BJ (cell line): Measurements from ENCODE around the gene TECR. TPM values are rescaled to one million over a fixed set of nuclear protein-coding genes. Genes with fewer than 3 reads are reported as not detected.

Experiments
- CTCF ChIA-PET: fragments of 350-600 bp; formaldehyde crosslinking; extraction: SDS; loops from one replicate; lab custom pipeline; 2021; ENCODE audit warnings: antibody characterized with exemption, inconsistent platforms; lab: Yijun Ruan, JAX
- POLR2A ChIA-PET: fragments of 300-600 bp; sonication (Branson Sonifier 250); formaldehyde crosslinking; extraction: SDS; loops from one replicate; lab custom pipeline; 2021; ENCODE audit warnings: antibody characterized with exemption; lab: Charles Lee
- DNase-seq: peaks from one replicate; pipeline ENCODE4 v3.0.0-alpha.2; 2011; ENCODE audit warnings: low read depth
- H3K27me3 ChIP-seq: 2 replicates; pipeline ENCODE4 v1.6.0; 2011; ENCODE audit warnings: low read length; ENCODE audit not compliant: control insufficient read depth, insufficient read depth
- H3K36me3 ChIP-seq: 2 replicates; pipeline ENCODE4 v1.5.1; 2011; ENCODE audit warnings: low read length; ENCODE audit not compliant: control insufficient read depth, insufficient read depth
- H3K4me3 ChIP-seq: 2 replicates; pipeline ENCODE4 v1.5.1; 2011; ENCODE audit warnings: low read depth, mild to moderate bottlenecking, control low read depth, low read length
- CTCF ChIP-seq: IDR thresholded peaks from 2 replicates; pipeline ENCODE4 v1.5.1; 2011; ENCODE audit warnings: low read depth, mild to moderate bottlenecking, control low read depth, inconsistent platforms, low read length, moderate library complexity; ENCODE audit not compliant: insufficient read depth
- polyA plus RNA-seq: library from polyadenylated mRNA; depleted of rRNA; stranded (reverse); fragments of >200 nt; gene quantifications from 2 replicates; pipeline ENCODE4 v1.2.3, GENCODE V29; 2011

TECR gene
- polyA plus RNA-seq, 1 experiment, result 95.9 TPM

DNA sequence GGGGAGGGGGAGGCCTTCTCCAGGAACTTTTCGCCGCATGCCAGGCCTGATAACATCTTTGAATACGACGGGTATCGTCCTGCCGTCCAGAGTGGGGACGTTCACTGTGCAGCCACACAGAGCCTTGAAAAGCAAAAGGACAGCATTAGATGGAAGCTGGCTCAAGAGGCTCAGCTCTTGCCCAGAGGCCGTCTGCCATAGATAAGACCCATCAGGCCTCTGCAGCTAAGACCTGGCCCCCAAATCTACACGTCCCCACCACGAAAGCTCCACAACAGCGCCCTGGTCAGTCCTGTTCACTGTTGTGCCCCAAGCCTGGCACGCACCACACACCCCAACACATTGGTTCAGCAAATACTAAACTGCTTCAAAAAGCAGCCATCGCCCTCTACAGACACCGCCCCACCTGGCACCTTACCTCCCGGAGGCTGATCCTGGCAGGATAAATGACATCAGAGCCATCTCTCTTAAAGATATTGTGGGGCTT is 13.3 kb upstream of the TECR start:
- Histone ChIP-seq H3K36me3 (peaks cover 13% of the 10 kb centered on the region), H3K27me3 (no peaks in the 10 kb centered on the region), H3K4me3 (peak overlapping the region; percentile 90)
- ChIA-PET CTCF (interaction anchor here (1.1 to 3.6 kb wide), 3 partner anchors 10 to 36 kb away, joined by 3 to 23 read pairs (median 5); no protein-coding TSS in a partner anchor), POLR2A (no interaction called here)
- DNase-seq, result no peak
- no peak for TF ChIP-seq CTCF

GRCh38 chr19:14516746-14517438 is 12.5 kb upstream of the TECR start:
- no peak for DNase-seq
- POLR2A ChIA-PET, result interaction anchor here (0.5 kb wide), 1 partner anchor 1602 kb away, joined by 3 read pairs; no protein-coding TSS in a partner anchor
- peak overlapping the region; percentile 90 for H3K4me3 ChIP-seq
- H3K36me3 ChIP-seq, result peaks cover 13% of the 10 kb centered on the region
- H3K27me3 ChIP-seq, result no peaks in the 10 kb centered on the region
- TF ChIP-seq CTCF, result no peak
- CTCF ChIA-PET, result interaction anchor here (1.1 to 3.6 kb wide), 4 partner anchors 9 to 44 kb away, joined by 3 to 23 read pairs (median 4); no protein-coding TSS in a partner anchor

DNA sequence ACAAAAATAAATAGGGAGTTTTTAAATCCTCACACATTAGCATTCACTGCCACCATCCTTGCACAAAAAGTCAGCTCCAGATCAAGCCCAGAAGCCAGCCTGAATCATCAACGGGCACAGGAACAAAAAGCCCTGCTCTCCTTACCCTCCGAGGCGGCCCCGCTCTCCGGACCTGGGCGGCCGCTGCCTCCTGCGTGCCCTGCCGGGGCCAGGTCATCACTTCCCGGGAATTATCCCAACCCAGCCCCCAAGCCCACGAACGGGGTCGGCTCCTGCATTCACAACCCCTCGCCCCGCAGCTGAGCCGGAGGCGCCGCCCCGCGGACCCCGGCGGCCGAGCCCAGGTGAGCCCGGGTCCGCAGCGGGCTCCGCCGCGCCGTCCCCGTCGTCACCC is 12.0 kb upstream of the TECR start:
- ChIA-PET CTCF (interaction anchor here (1.1 to 3.6 kb wide), 4 partner anchors 12 to 45 kb away, joined by 3 to 23 read pairs (median 4); no protein-coding TSS in a partner anchor), POLR2A (interaction anchor here (0.5 to 1.5 kb wide), 2 partner anchors 12 to 1602 kb away, joined by 3 to 5 read pairs; no protein-coding TSS in a partner anchor)
- TF ChIP-seq CTCF, result no peak
- Histone ChIP-seq H3K36me3 (peaks cover 13% of the 10 kb centered on the region), H3K4me3 (peak overlapping the region; percentile 90), H3K27me3 (no peaks in the 10 kb centered on the region)
- no peak for DNase-seq

DNA sequence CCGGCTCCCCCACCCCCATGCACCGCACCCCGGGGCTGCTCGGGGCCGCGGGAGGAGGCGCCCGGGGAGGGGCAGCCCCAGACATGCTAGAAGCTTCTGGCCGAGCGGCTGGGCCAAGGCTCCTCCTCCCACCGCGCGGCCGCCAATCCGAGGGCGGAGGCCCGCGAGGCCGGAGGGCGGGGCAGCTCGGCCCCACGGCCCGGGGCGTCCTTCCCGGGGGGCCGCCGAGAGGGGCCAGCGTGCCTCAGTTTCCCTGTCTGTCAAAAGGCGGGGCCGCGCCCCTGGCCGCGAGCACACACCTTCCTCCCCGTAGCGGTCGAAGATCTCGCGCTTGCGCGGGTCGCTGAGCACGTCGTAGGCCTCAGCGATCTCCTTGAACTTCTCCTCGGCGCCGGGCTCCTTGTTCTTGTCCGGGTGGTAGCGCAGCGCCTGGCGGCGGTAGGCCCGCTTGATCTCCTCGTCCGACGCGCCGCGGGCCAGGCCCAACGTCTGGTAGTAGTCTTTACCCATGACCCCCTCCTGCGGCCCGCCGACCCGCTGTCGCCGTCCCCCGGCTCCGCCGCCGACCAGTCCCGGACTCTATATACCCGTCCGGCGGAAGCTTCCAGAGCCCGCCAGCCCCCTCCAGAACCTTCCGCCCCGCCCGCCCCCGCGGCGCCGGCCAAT is 11.4 kb upstream of the TECR start, which contains the start of gene DNAJB1:
DNAJB1 (minus strand) TSS at position 558 of the 666 bp plus-strand sequence; CDS start at position 510, 48 bp downstream.
- no peak for DNase-seq
- ChIA-PET POLR2A (interaction anchor here (0.5 to 1.5 kb wide), 5 partner anchors 11 to 1601 kb away, joined by 3 to 6 read pairs (median 5); partner anchors contain the start of gene GIPC1), CTCF (interaction anchor here (1.1 to 3.6 kb wide), 5 partner anchors 12 to 45 kb away, joined by 3 to 23 read pairs (median 3); no protein-coding TSS in a partner anchor)
- TF ChIP-seq CTCF, result no peak
- H3K36me3 ChIP-seq, result peaks cover 13% of the 10 kb centered on the region
- no peaks in the 10 kb centered on the region for H3K27me3 ChIP-seq
- H3K4me3 ChIP-seq, result peak within 1 kb of the TSS; percentile 90
